GM21825 (cell line): ENCODE data around the gene KCTD21.
"Not testable (repeated sequence)": the region's sequence is repeated elsewhere in the genome, so short reads cannot be mapped to it uniquely, and the experiment has no call there.

ENCODE experiments used
- ATAC-seq: cut with Tn5 transposase; IDR thresholded peaks from one replicate; pipeline ENCODE4 v1.9.1; 2021; ENCODE audit warnings: mild to moderate bottlenecking, moderate library complexity; ENCODE audit not compliant: unreplicated experiment

KCTD21 gene

DNA sequence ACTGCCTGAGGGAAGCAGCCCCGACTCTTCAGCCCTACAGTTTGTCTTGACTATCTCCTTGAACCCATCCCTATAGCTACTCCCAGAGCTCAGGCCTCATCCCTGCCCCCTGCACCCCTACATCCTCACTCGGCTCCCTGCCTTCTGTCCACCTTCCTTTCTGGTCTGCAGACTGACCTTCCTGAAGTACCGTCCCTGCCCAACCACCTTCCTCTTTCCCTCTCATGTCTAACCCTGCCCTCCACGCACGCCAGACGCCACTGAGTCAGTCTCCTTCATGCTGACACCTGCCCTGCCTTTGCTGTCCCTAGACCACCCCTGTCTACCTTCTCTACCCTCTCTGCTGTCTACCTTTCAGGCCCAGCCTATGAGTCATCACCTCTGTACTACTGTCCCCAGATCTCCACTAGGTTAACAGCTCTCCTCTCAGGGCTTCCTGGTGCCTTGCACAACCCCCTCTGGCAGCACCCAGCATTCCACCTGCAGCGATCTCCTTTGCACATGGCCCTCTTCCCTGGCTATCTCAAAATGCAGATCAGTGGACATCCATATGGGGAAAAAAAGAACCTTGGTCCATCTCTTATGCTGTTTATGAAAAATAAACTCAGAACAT is 8.9 kb downstream of the KCTD21 start:
- no peak for ATAC-seq

DNA sequence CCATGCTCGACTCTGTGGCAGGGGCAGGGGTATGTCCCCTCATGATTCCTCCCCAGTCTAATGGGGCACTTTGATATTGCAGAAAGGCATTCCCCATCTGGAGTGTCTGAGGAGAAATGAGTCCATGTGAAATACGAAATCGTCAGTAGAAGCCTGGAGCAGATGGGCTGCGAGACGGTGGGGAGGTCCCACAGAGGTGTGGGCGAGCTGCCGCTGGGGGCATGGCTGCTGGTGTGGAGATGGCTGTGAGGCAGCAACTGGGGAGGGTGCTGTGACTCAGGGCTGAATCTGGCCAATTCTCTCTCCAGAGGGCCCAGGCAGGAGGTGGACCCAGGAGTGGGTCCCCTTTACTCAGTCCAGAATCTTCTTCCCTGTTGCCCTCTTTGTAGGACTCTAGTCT is 11.2 kb downstream of the KCTD21 start:
- ATAC-seq, result no peak

GRCh38 chr11:78176605-78177141 is 11.8 kb downstream of the KCTD21 start:
- no peak for ATAC-seq

DNA sequence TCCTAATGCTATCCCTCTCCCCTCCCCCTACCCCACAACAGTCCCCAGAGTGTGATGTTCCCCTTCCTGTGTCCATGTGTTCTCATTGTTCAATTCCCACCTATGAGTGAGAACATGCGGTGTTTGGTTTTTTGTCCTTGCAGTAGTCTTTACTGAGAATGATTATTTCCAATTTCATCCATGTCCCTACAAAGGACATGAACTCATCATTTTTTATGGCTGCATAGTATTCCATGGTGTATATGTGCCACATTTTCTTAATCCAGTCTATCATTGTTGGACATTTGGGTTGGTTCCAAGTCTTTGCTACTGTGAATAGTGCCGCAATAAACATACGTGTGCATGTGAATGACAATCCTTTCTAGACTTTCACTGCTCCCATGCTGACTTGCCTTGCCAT is 12.6 kb downstream of the KCTD21 start:
- ATAC-seq, result not testable (repeated sequence)

- no peak for ATAC-seq
Observed at GRCh38 chr11:78171951-78172350, 16.5 kb downstream of the KCTD21 start.

- ATAC-seq, result no peak
Observed at GRCh38 chr11:78170874-78171549, 17.4 kb downstream of the KCTD21 start.

- ATAC-seq, result no peak
Observed at GRCh38 chr11:78170413-78170812, 18.0 kb downstream of the KCTD21 start.

DNA sequence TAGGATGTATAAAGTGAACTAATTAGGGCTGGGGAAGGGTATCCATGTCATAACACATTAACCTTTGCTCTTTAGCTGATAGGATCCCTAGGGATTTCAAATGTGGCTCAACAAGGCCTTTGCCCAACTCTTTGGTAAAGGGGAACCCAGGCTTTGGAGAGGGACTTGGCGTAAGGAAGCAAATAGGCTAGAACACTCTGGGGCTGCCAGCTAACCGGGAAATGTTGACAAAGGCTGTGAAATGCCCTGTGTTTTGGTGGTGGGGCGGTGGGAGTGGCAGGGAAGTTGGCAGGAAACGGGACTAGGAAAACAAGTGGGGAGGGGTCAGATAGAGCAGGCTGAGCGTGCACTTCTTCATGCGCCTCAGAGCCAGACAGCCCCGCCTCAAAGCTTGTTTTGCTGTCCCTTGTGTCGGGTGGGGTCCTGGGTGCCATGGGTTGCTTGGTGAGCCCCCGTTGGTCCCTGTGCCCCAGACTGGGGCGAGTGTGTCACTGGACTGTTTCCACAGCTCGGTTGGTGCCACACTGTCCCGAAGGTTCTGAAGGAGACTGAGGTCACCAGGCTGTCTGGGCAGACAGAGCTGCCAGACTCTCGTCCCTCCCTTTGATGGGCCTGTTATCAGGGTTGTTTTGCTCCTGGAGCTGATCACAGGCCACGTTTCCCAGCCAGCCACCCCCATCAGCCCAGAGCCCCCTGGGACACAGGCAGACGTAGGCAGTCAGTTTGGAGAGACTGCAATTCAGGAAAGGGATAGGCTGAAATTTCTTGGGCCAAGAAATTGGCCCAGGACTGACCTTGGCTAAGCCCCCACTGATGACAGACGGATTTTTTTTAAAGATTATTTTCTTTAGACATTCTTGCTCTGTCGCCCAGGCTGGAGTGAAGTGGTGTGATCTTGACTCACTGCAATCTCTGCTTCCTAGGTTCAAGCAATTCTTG is 19.6 kb downstream of the KCTD21 start:
- no peak for ATAC-seq

DNA sequence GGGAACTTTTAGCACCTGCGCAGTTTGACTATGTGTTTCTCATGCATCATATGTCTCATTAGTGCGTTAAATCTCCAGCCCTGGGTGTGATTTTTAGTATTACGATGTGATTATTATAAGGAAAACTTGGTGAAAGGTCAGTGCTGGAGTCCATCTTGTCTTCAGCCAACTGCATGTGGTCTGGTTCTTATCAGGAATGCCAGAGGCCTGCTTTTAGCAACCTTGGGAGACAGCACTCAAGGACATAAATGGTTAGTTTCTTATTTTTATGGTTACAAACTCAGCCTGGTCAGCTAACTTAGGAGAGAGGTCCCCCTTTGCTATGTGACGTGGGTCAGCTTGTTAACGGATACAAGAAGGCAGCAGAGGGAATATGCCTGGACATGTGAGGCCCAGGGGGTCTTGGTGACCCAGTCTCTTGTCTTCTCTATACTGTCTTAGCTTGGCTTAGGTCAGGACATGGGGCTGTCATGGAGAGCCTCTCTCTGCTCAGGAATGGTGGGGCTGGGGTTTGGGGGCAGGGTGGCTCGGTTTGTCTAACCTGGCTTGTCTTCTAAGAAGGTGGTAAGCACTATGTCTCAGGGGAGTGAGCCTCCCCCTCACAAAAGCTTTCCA is 21.5 kb downstream of the KCTD21 start:
- ATAC-seq, result no peak

GRCh38 chr11:78164471-78164870 is 24.0 kb downstream of the KCTD21 start:
- ATAC-seq, result no peak

- no peak for ATAC-seq
Observed at GRCh38 chr11:78163828-78164227, 24.6 kb downstream of the KCTD21 start.

- ATAC-seq, result no peak
Observed at GRCh38 chr11:78161962-78162371, 26.5 kb downstream of the KCTD21 start.

DNA sequence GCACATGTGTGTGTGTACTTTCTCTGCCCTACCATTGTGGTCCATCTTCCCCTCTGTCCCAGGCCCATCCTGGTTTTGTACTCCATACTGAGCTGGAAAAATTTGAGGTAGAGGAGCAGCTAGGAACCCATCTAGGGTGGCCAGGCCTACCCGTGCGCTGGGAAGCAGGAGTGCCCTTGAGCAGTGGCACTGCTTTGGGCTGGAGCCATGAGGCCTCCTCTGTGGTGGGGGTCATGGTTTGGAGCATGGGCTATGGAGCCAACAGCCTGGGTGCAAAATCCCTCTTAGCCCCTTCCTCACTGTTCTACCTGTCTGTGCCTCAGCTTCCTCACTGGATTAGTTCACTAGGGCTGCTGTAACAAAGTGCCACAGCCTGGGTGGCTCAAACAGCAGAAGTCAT is 27.1 kb downstream of the KCTD21 start:
- no peak for ATAC-seq

DNA sequence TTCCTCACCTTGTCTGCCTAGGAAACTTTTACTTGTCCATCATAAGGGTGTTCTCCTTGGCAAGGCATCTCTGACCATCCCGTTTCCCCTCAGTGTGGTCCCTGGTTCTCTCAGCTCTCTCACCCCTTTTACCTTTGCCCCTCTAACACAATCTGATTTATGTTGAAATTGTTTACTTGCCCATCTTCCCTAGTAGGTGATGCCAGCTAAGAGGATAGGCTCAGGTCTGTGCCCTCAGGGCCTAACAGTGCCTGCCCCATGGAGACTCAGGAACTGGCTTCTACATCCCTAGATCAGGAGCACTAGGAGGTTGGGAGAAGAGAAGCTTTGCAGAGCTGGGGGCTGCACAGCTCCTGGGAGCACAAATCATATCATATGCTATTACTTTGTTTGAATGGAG is 27.9 kb downstream of the KCTD21 start:
- no peak for ATAC-seq

DNA sequence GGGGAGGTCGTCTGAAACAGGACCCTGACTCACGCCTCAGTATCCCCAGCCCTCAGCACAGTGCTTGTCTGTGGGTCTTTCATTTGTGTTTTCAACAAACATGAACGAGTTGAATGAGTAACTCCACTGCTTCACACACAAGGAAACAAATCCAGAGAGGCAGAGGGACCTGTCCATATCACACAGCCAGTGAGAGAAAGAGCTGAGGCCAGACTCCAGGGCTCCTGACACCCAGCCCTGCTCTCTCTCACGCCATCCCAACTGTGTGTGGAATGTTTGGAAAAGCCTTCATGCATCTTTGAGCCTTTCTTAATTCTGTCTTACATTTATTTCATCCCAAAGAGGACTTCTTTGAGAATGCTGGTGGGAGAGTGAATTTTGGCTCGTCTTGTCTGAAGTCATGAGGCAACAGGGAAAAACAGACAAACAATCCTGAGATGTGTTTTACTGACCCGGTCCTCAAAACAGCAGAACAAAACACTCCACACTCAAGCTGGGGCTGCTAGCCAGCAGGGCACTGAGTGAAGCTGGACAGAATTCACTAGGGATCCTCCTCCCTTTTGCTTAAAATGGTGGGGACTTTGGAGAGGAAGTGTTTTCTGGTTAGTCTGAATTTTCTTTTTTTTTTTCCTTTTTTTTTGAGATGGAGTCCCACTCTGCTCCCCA is 29.3 kb downstream of the KCTD21 start:
- ATAC-seq, result no peak

DNA sequence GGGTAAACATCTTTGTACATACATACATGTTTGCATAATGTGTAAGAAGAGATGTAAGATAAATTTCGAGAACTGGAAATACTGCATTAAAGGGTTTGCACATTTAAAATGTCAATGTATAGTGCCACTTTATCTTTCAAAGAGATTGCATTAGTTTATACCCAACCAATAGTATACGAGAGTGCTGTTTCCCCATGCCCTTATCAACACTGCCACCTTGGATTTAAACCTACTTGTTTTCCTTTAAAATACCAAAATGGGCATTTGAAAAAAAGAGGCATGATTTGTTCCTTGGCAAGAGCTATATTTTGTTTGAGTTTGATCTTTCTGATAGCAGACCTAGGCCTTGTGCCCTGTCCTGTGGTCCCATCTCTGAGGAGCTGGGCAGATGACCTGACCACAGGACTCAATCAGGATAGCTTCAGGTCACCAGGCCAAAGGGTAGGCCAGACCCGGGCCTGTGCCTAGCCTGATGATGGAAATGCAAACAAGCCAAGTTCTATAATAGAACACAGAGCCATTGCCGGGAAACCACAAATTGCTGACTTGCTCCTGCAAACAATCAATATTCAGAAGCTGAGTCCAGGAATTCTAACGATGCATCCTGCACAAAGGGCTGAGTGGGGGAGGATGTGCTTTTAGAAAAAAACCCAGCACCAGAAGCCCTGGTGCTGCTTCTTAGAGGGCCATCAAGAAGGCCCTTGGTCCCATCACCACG is 32.1 kb downstream of the KCTD21 start:
- no peak for ATAC-seq

GRCh38 chr11:78151804-78152203 is 36.6 kb downstream of the KCTD21 start:
- ATAC-seq, result no peak

GRCh38 chr11:78150754-78151153 is 37.7 kb downstream of the KCTD21 start:
- no peak for ATAC-seq

- ATAC-seq, result no peak
Observed at GRCh38 chr11:78150346-78150745, 38.1 kb downstream of the KCTD21 start.

- no peak for ATAC-seq
Observed at GRCh38 chr11:78149646-78150045, 38.8 kb downstream of the KCTD21 start.
